Ishikawa (cell line): ENCODE results near the gene EFCAB3.

Source experiments
- EGR1 ChIP-seq: IDR thresholded peaks from 2 replicates; pipeline ENCODE4 v1.6.1; 2012
- EP300 ChIP-seq: IDR thresholded peaks from 2 replicates; pipeline ENCODE4 v1.6.1; 2012; ENCODE audit warnings: borderline replicate concordance
- RAD21 ChIP-seq: IDR thresholded peaks from 2 replicates; pipeline ENCODE4 v1.6.1; 2012; ENCODE audit warnings: low read depth
- TAF1 ChIP-seq: IDR thresholded peaks from 2 replicates; pipeline ENCODE4 v1.6.1; 2012; ENCODE audit warnings: low read depth, mild to moderate bottlenecking

DNA sequence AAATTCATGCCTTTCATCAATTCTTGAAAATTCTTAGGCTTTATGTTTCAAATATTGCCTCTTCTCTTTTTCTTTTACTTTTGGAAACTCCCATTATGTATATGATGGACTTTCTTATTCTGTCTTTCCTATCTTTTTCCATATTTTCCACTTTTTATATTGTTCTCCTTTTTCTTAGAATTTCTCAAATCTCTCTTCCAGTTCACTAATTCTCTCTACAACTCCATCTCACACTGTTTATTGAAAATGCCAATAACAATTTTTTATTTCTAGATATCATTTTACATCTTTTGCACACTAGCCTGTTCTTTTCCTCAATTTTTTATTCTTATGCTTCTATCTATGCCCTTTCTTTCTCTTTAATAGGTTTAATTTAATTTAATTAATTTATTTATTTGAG lies 43.8 kb upstream of the EFCAB3 start:
- TF ChIP-seq EGR1 (no peak), RAD21 (no peak), TAF1 (no peak), EP300 (no peak)
